GM12891 (cell line): ENCODE data around the gene AKT1.

Experiments used
- POLR2A ChIP-seq: IDR thresholded peaks from 2 replicates; pipeline ENCODE4 v1.6.1; 2011; ENCODE audit warnings: low read depth, low read length, control low read depth
- POLR2AphosphoS5 ChIP-seq: IDR thresholded peaks from 2 replicates; pipeline ENCODE4 v1.6.1; 2011; ENCODE audit warnings: low read depth, low read length, control low read depth
- POU2F2 ChIP-seq: IDR thresholded peaks from 2 replicates; pipeline ENCODE4 v1.6.1; 2011; ENCODE audit warnings: low read depth, mild to moderate bottlenecking, control low read depth, low read length, moderate library complexity
- SPI1 ChIP-seq: IDR thresholded peaks from 2 replicates; pipeline ENCODE4 v1.6.1; 2011; ENCODE audit warnings: low read depth, low read length, control low read depth
- TAF1 ChIP-seq: IDR thresholded peaks from 2 replicates; pipeline ENCODE4 v1.6.1; 2011; ENCODE audit warnings: low read depth, low read length, control low read depth

DNA sequence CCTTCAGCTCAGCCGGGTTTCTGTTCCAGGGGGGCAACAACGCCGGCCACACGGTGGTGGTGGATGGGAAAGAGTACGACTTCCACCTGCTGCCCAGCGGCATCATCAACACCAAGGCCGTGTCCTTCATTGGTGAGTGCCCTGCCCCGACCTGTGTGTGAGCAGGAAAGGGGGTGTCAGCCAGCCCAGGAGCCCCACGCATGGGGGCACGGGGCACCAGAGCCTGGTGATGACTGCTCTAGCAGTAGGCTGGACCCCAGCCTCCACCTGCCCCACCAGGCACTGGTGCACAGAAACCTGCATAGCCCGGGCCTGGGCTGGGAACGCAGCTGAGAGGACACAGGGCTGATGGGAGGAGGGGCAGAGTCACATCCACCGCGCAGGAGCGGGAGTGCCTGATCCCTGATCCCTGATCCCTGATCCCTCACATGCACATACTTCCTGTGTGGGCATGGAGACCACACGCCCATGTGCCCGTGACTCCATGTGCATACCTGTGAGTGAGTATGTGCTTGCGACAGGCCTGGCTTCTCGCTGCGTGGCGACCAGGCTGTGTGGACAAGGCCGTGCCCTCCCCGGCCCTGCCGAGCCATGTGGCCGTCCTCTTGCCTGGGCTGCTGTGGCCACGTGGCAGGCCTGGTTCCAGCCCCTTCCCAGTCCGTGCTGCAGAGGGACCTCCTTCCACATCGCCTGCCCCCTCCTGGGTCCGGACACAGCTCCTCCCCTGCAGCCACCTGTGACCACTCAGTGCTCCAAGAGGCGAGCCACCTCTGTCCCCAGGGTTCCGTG, 60.4 kb downstream of the AKT1 start:
- TF ChIP-seq POLR2AphosphoS5 = no peak
- no peak for TF ChIP-seq POLR2A
- TF ChIP-seq SPI1 = no peak
- no peak for TF ChIP-seq TAF1
- TF ChIP-seq POU2F2 = no peak
